ENCODE measurements around the gene LMNA. TPM values are rescaled to one million over a fixed set of nuclear protein-coding genes. Genes with fewer than 3 reads are reported as not detected.

LMNA gene
- total RNA-seq, 1 donor from 2014 or later = 47.7 TPM

Other genes with a start within 250 kb of the LMNA start
- 35.9 TPM for gene RIT1, start 203.4 kb upstream of the LMNA start, total RNA-seq (ENCODE audit: unreplicated experiment)
- 51.8 TPM for gene KHDC4, start 180.3 kb upstream of the LMNA start, total RNA-seq (ENCODE audit: unreplicated experiment)
- not detected for gene RXFP4, start 173.1 kb upstream of the LMNA start, total RNA-seq (ENCODE audit: unreplicated experiment)
- 222 TPM for gene ARHGEF2, start 136.2 kb upstream of the LMNA start, total RNA-seq (ENCODE audit: unreplicated experiment)
- gene SSR2, start 93.8 kb upstream of the LMNA start, total RNA-seq (ENCODE audit: unreplicated experiment) = 199 TPM
- gene UBQLN4, start 60.9 kb upstream of the LMNA start, total RNA-seq (ENCODE audit: unreplicated experiment) = 52.4 TPM
- 47.0 TPM for gene LAMTOR2, start 59.9 kb upstream of the LMNA start, total RNA-seq (ENCODE audit: unreplicated experiment)
- gene RAB25, start 53.6 kb upstream of the LMNA start, total RNA-seq (ENCODE audit: unreplicated experiment) = not detected
- 114 TPM for gene MEX3A, start 32.2 kb upstream of the LMNA start, total RNA-seq (ENCODE audit: unreplicated experiment)
- 4.0 TPM for gene SEMA4A, start 38.9 kb downstream of the LMNA start, total RNA-seq (ENCODE audit: unreplicated experiment)
- 66.0 TPM for gene SLC25A44, start 79.4 kb downstream of the LMNA start, total RNA-seq (ENCODE audit: unreplicated experiment)
- gene PMF1, start 98.3 kb downstream of the LMNA start, total RNA-seq (ENCODE audit: unreplicated experiment) = 31.6 TPM
- gene BGLAP, start 127.5 kb downstream of the LMNA start, total RNA-seq (ENCODE audit: unreplicated experiment) = not detected
- 10.8 TPM for gene PAQR6, start 133.3 kb downstream of the LMNA start, total RNA-seq (ENCODE audit: unreplicated experiment)
- 86.6 TPM for gene SMG5, start 168.1 kb downstream of the LMNA start, total RNA-seq (ENCODE audit: unreplicated experiment)
- 2.4 TPM for gene TMEM79, start 169.6 kb downstream of the LMNA start, total RNA-seq (ENCODE audit: unreplicated experiment)
- 35.4 TPM for gene GLMP, start 181.0 kb downstream of the LMNA start, total RNA-seq (ENCODE audit: unreplicated experiment)
- gene VHLL, start 184.6 kb downstream of the LMNA start, total RNA-seq (ENCODE audit: unreplicated experiment) = not detected
- gene CCT3, start 223.6 kb downstream of the LMNA start, total RNA-seq (ENCODE audit: unreplicated experiment) = 347 TPM
- not detected for gene TSACC, start 223.8 kb downstream of the LMNA start, total RNA-seq (ENCODE audit: unreplicated experiment)